HAP-1 (cell line): ENCODE results near the gene NUP210L.

Experiments used
- DNase-seq, 2 experiments: peaks; one replicate each; pipeline ENCODE4 v3.0.0-alpha.2; 2016 to 2020; ENCODE audit warnings: low spot score in 2 of 2
- H3K27me3 ChIP-seq: fragments of 250-450 bp; sonication (Bioruptor Pico); 2 replicates; pipeline ENCODE4 v1.5.1; 2020; ENCODE audit warnings: low read depth, mild to moderate bottlenecking, moderate library complexity
- H3K36me3 ChIP-seq: fragments of 250-450 bp; sonication (Bioruptor Pico); replicated peaks from 2 replicates; pipeline ENCODE4 v1.5.1; 2020; ENCODE audit warnings: mild to moderate bottlenecking
- H3K4me1 ChIP-seq: fragments of 250-450 bp; sonication (Bioruptor Pico); 2 replicates; pipeline ENCODE4 v1.5.1; 2020; ENCODE audit warnings: mild to moderate bottlenecking
- H3K4me3 ChIP-seq: fragments of 250-450 bp; sonication (Bioruptor Pico); 2 replicates; pipeline ENCODE4 v1.5.1; 2020; ENCODE audit warnings: mild to moderate bottlenecking, moderate library complexity
- H3K9me3 ChIP-seq: fragments of 250-450 bp; sonication (Bioruptor Pico); 2 replicates; pipeline ENCODE4 v1.5.1; 2020; ENCODE audit warnings: mild to moderate bottlenecking, moderate library complexity
- in situ Hi-C: fragments of 300-500 bp; cut with MboI; formaldehyde crosslinking; loops from 3 replicates; pipeline ENCODE4 v1.14.3; 2020; ENCODE audit warnings: low sequenced_read_pairs, inconsistent platforms, mixed read lengths

NUP210L gene

DNA sequence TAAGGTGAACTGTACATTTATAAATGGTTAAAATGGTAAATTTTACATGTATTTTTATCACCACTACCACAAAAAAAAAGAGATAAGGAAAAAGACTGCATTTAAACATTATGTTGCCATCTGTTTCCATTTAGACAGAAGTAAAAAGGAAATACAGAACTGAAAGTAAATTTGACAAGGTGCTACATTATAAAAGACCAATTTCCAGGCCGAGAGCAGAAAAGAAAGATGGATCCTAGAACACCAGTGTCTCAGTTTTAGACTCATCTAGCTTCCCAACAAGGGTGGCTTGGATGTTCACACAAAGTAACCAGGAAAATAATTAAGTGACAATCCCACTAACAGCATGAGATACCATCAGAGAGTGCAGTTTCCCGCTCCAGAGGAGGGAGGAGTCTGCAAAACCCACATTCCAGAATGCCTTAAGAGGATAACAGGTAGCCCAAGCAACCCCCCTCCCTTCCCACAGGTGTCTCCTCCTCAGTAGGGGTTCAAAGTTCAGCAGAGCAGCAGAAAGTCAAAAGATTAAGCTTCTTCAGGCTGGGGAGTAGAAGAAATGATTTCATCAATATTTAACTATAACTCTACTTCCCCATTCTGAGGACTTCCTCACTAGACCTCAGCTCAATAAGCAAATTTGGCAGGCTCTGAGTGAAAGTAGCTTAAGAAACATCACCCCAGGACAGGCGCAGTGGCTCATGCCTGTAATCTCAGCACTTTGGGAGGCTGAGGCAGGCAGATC, 25.2 kb upstream of the NUP210L start:
- Histone ChIP-seq H3K27me3 (no peaks in the 10 kb centered on the region), H3K4me1 (peaks cover 39% of the 10 kb centered on the region), H3K36me3 (peaks cover 30% of the 10 kb centered on the region), H3K9me3 (no peaks in the 10 kb centered on the region), H3K4me3 (no peak overlapping the region)
- in situ Hi-C loops, result loop anchor here (5.0 to 10.0 kb wide), 2 partner anchors 92 to 155 kb away; partner anchors contain the start of gene HAX1
- DNase-seq, result no peak

GRCh38 chr1:154178911-154179811, 24.3 kb upstream of the NUP210L start:
- Histone ChIP-seq H3K4me1 (peaks cover 39% of the 10 kb centered on the region), H3K4me3 (no peak overlapping the region), H3K9me3 (no peaks in the 10 kb centered on the region), H3K27me3 (no peaks in the 10 kb centered on the region), H3K36me3 (peaks cover 36% of the 10 kb centered on the region)
- peak in 1 of 2 experiments; percentile 40 for DNase-seq
- in situ Hi-C loops, result no loop called here

DNA sequence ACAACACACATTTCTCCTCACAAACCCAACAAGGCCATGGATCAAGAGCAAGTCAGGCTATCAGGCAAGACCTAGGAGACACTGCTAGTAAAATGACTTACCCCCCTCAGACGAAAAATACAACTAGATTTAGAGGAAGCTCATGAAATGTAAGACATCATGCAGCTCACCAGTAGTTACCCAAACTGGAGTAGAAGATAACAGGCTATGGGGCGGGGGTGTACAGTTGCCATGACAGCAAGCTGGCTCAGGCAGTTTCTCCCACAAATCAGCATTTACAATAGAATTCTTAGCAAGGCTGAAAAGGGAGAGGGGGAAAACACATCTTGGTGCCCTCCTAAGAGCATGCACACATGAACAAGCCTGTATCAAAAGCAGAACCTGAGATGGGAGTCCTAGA, 23.1 kb upstream of the NUP210L start:
- peaks cover 36% of the 10 kb centered on the region for H3K4me1 ChIP-seq
- peaks cover 47% of the 10 kb centered on the region for H3K36me3 ChIP-seq

GRCh38 chr1:154176337-154176736, 21.5 kb upstream of the NUP210L start:
- Histone ChIP-seq H3K27me3 (no peaks in the 10 kb centered on the region), H3K36me3 (peaks cover 63% of the 10 kb centered on the region), H3K4me1 (peaks cover 32% of the 10 kb centered on the region), H3K9me3 (no peaks in the 10 kb centered on the region), H3K4me3 (no peak overlapping the region)
- in situ Hi-C loops, result no loop called here
- DNase-seq, result no peak

More for the DNA sequence above, 23.1 kb upstream of the NUP210L start:
- DNase-seq, result no peak
- no peaks in the 10 kb centered on the region for H3K27me3 ChIP-seq
- H3K4me3 ChIP-seq, result no peak overlapping the region
- no peaks in the 10 kb centered on the region for H3K9me3 ChIP-seq
- in situ Hi-C loops, result no loop called here

DNA sequence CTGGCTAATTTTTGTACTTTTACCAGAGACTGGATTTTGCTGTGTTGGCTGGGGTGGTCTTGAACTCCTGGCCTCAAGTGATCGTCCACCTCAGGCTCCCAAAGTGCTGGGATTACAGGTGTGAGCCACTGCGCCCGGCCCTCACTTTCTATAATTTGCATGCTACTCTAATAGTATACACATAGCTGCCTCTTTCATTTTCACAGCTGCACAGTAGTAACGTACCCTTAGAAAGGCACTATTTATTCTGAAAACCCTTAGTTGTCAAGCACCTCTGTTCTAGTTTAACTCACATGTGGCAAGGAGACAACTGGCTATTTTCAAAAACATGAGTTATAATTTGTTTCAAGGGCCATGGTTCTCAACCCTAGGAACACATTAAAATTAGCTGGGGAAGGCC, 19.8 kb upstream of the NUP210L start:
- no peaks in the 10 kb centered on the region for H3K27me3 ChIP-seq
- no peaks in the 10 kb centered on the region for H3K9me3 ChIP-seq
- in situ Hi-C loops, result no loop called here
- peaks cover 72% of the 10 kb centered on the region for H3K36me3 ChIP-seq
- no peak for DNase-seq
- peaks cover 15% of the 10 kb centered on the region for H3K4me1 ChIP-seq
- H3K4me3 ChIP-seq, result no peak overlapping the region

DNA sequence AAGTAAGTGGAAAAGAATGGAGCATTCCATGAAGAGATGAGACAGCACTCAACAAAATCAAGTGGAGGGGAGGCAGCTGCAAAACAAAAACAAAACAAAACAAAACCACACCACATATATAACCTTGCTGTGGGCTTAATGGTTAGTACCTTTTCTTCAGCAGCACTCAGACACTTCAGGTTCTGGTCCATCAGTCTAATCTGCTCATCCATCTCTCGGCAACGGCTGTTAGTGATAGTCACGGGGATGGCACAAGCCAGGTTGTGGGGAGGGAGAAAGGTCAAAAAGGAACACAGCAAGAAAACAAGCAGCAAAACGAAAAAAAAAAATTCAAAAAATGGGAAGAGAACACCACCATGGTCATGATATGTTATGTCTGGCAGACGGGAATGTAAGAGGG, 17.0 kb upstream of the NUP210L start:
- H3K9me3 ChIP-seq, result no peaks in the 10 kb centered on the region
- H3K4me1 ChIP-seq, result no peaks in the 10 kb centered on the region
- in situ Hi-C loops, result no loop called here
- H3K36me3 ChIP-seq, result peaks cover 90% of the 10 kb centered on the region
- H3K4me3 ChIP-seq, result no peak overlapping the region
- H3K27me3 ChIP-seq, result no peaks in the 10 kb centered on the region
- DNase-seq, result no peak

GRCh38 chr1:154171223-154171583, 16.3 kb upstream of the NUP210L start:
- DNase-seq, result no peak
- H3K4me3 ChIP-seq, result no peak overlapping the region
- no peaks in the 10 kb centered on the region for H3K27me3 ChIP-seq
- H3K9me3 ChIP-seq, result no peaks in the 10 kb centered on the region
- H3K36me3 ChIP-seq, result peaks cover 95% of the 10 kb centered on the region
- in situ Hi-C loops, result no loop called here
- no peaks in the 10 kb centered on the region for H3K4me1 ChIP-seq

DNA sequence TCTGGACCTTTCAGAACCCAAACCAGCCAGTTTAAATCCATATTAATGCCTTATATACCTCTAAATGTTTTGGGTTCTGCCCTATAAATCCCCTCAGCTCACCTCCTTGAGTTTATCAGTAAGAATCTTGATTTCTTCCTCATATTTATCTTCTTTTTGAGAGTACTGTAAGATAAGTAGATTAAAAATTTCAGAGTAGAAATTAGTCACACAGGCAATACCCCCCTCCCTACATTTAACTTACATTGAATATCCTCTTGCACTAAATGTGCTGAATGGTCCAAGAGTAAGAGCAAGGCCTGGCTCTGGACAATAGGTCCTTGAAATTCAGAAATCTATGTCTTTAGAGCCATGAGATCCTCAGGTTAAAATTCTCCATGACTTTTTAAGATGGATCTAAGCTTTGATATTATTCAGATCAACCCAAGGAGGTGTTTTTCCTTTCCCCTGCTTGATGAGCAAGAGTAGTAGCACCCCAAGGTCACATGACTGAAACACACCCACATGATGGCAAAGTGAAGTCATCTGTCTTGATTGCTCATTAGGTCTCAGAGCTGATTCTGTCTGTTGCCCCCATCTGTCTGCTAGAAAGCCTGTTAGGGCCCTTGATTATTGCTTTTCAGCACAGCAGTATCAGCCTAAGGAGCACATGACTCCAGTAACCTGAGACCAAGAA, 15.8 kb upstream of the NUP210L start:
- in situ Hi-C loops, result no loop called here
- no peak overlapping the region for H3K4me3 ChIP-seq
- DNase-seq, result no peak
- H3K9me3 ChIP-seq, result no peaks in the 10 kb centered on the region
- no peaks in the 10 kb centered on the region for H3K27me3 ChIP-seq
- H3K36me3 ChIP-seq, result peaks cover 95% of the 10 kb centered on the region
- no peaks in the 10 kb centered on the region for H3K4me1 ChIP-seq

GRCh38 chr1:154167461-154167860, 12.6 kb upstream of the NUP210L start:
- no peak for DNase-seq
- H3K9me3 ChIP-seq, result no peaks in the 10 kb centered on the region
- H3K4me1 ChIP-seq, result no peaks in the 10 kb centered on the region
- H3K4me3 ChIP-seq, result no peak overlapping the region
- H3K36me3 ChIP-seq, result peaks cover 100% of the 10 kb centered on the region
- in situ Hi-C loops, result no loop called here
- H3K27me3 ChIP-seq, result no peaks in the 10 kb centered on the region

- no peak overlapping the region for H3K4me3 ChIP-seq
- H3K36me3 ChIP-seq, result peaks cover 96% of the 10 kb centered on the region
- in situ Hi-C loops, result no loop called here
- H3K4me1 ChIP-seq, result no peaks in the 10 kb centered on the region
- no peaks in the 10 kb centered on the region for H3K27me3 ChIP-seq
- no peak for DNase-seq
- no peaks in the 10 kb centered on the region for H3K9me3 ChIP-seq
Measured at GRCh38 chr1:154166207-154166606, 11.3 kb upstream of the NUP210L start.

- H3K9me3 ChIP-seq, result no peaks in the 10 kb centered on the region
Measured at GRCh38 chr1:154159554-154159953, 4.7 kb upstream of the NUP210L start.

DNA sequence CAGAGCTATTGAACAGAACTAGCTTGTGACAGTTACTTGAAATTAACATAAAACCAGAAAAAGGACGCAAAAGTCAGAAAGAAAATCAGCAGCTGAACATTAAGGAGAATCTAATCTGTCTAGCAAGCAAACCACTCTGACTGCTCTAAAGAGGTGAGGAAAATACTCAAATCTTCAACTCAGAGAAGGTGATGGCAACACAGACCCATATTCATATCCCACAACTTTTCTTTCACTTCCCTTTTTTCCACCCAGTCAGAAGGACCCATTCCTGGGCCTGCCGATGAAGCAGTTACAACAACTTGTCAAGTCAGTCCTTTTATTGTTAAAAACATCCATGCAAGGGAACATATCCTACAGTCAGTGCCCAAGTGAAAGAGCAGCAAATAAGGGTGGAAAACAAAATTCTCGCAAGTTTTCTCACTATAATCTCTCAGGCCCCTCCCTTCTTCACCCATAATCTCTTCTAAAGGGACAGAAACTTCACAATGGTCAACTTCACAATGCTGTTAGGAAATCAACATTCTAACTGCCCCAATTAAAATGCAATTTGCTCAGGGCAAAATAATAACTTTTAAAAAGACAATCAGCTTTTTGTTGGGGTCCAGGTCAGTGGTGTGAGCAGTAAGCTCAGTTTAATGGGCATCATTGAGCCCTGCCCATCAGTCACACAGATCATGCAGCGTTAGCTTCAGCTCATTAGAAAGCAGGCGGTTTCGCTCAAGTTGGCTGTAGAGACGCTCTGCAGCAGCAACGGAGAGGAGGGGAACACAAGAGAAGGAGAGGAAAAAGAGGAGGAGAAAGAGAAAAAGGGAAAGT, 3.6 kb upstream of the NUP210L start:
- no peaks in the 10 kb centered on the region for H3K9me3 ChIP-seq
- peaks cover 75% of the 10 kb centered on the region for H3K36me3 ChIP-seq
- H3K4me1 ChIP-seq, result peaks cover 16% of the 10 kb centered on the region
- DNase-seq, result peak; percentile 52 to 53
- H3K27me3 ChIP-seq, result no peaks in the 10 kb centered on the region
- no peak overlapping the region for H3K4me3 ChIP-seq
- in situ Hi-C loops, result no loop called here

More at GRCh38 chr1:154159554-154159953, 4.7 kb upstream of the NUP210L start:
- no peak for DNase-seq
- in situ Hi-C loops, result no loop called here
- H3K36me3 ChIP-seq, result peaks cover 85% of the 10 kb centered on the region
- peaks cover 16% of the 10 kb centered on the region for H3K4me1 ChIP-seq
- H3K27me3 ChIP-seq, result no peaks in the 10 kb centered on the region
- no peak overlapping the region for H3K4me3 ChIP-seq
